ENCODE measurements around the gene A4GALT. TPM values are rescaled to one million over a fixed set of nuclear protein-coding genes. Genes with fewer than 3 reads are reported as not detected.

The A4GALT gene
- total RNA-seq, 2 experiments from 2014 or later, result 56.0 to 61.5 TPM

DNA sequence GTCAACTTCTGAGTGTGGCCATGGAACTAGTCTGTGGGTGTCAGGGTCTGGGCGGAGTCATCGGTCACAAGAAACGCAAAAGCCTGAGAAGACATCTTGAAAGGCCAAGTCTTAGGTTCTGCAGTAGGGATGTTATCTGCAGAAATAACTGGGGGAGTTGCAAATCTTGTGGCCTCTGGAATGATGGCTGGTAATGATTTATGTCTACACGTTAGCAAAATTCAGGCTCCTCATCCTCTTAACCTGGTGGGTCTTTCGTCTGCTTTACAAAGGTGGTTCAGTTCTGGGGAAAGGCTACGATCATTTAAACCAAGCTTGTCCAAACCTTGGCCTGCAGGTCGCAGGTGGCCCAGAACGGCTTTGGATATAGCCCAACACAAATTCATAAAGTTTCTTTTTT, 64.1 kb downstream of the A4GALT start:
- Histone ChIP-seq H4K20me1 (ENCODE audit: insufficient read depth, low read length) (no peaks in the 10 kb centered on the region), H3K4me2 (ENCODE audit: low read length) (peak overlapping the region; percentile 58), H3K4me1 (ENCODE audit: insufficient read depth, low read length, poor library complexity, severe bottlenecking) (peaks cover 43% of the 10 kb centered on the region), H3K4me3 (ENCODE audit: low read depth, low read length, poor library complexity, severe bottlenecking) (no peak overlapping the region), H3K27ac (ENCODE audit: low read depth, low read length, poor library complexity, severe bottlenecking) (no peak overlapping the region), H3K79me2 (ENCODE audit: insufficient read depth, low read depth, low read length) (no peaks in the 10 kb centered on the region), H3K9me2 (ENCODE audit: insufficient read depth, low read length) (no peaks in the 10 kb centered on the region), H2AFZ (ENCODE audit: low read length) (no peak overlapping the region), H3K36me3 (ENCODE audit: insufficient read depth, low read length) (no peaks in the 10 kb centered on the region), H3K9me3 (ENCODE audit: low read length) (no peaks in the 10 kb centered on the region)
- CTCF ChIA-PET (ENCODE audit: unreplicated experiment), result no interaction called here
- DNase-seq (ENCODE audit: low spot score), result no peak
- BruUV-seq (replicated peaks), result no TSS peak
- POLR2A ChIA-PET, result interaction anchor here (0.9 kb wide), 1 partner anchor 10 kb away, joined by 4 read pairs; no protein-coding TSS in a partner anchor
- intact Hi-C loops (cut with micrococcal nuclease; ENCODE audit: unreplicated experiment), result no loop called here
- no peak for TF ChIP-seq EZH2phosphoT487 (IDR thresholded peaks at IDR 0.05; ENCODE audit: borderline replicate concordance, low read depth, low read length)
- TF ChIP-seq, protein P1, sequence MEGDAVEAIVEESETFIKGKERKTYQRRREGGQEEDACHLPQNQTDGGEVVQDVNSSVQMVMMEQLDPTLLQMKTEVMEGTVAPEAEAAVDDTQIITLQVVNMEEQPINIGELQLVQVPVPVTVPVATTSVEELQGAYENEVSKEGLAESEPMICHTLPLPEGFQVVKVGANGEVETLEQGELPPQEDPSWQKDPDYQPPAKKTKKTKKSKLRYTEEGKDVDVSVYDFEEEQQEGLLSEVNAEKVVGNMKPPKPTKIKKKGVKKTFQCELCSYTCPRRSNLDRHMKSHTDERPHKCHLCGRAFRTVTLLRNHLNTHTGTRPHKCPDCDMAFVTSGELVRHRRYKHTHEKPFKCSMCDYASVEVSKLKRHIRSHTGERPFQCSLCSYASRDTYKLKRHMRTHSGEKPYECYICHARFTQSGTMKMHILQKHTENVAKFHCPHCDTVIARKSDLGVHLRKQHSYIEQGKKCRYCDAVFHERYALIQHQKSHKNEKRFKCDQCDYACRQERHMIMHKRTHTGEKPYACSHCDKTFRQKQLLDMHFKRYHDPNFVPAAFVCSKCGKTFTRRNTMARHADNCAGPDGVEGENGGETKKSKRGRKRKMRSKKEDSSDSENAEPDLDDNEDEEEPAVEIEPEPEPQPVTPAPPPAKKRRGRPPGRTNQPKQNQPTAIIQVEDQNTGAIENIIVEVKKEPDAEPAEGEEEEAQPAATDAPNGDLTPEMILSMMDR (conservative IDR thresholded peaks at IDR 0.05; ENCODE audit: low read length), result no peak

GRCh38 chr22:42655693-42656092, 65.0 kb downstream of the A4GALT start:
- CTCF ChIA-PET (ENCODE audit: unreplicated experiment), result interaction anchor here (0.7 to 1.8 kb wide), 3 partner anchors 8 to 140 kb away, joined by 3 to 4 read pairs (median 3); no protein-coding TSS in a partner anchor
- TF ChIP-seq EZH2phosphoT487 (IDR thresholded peaks at IDR 0.05; ENCODE audit: borderline replicate concordance, low read depth, low read length), result no peak
- H3K9me3 ChIP-seq (ENCODE audit: low read length), result no peaks in the 10 kb centered on the region
- H3K4me2 ChIP-seq (ENCODE audit: low read length), result peak overlapping the region; percentile 58
- no peaks in the 10 kb centered on the region for H3K79me2 ChIP-seq (ENCODE audit: insufficient read depth, low read depth, low read length)
- H3K4me1 ChIP-seq (ENCODE audit: insufficient read depth, low read length, poor library complexity, severe bottlenecking), result peaks cover 43% of the 10 kb centered on the region
- peak; percentile 95 for DNase-seq (ENCODE audit: low spot score)
- POLR2A ChIA-PET, result interaction anchor here (0.5 to 2.9 kb wide), 10 partner anchors 9 to 292 kb away, joined by 3 to 12 read pairs (median 4); partner anchors contain the start of genes A4GALT and POLDIP3
- H2AFZ ChIP-seq (ENCODE audit: low read length), result peak overlapping the region; percentile 3; the same call in 1 of the 2 replicates
- intact Hi-C loops (cut with micrococcal nuclease; ENCODE audit: unreplicated experiment), result no loop called here
- BruUV-seq (replicated peaks), result no TSS peak
- H3K4me3 ChIP-seq (ENCODE audit: low read depth, low read length, poor library complexity, severe bottlenecking), result peak overlapping the region; percentile 27
- no peaks in the 10 kb centered on the region for H3K36me3 ChIP-seq (ENCODE audit: insufficient read depth, low read length)
- no peaks in the 10 kb centered on the region for H4K20me1 ChIP-seq (ENCODE audit: insufficient read depth, low read length)
- H3K27ac ChIP-seq (ENCODE audit: low read depth, low read length, poor library complexity, severe bottlenecking), result peak overlapping the region; percentile 75
- H3K9me2 ChIP-seq (ENCODE audit: insufficient read depth, low read length), result no peaks in the 10 kb centered on the region

GRCh38 chr22:42654436-42655073, 66.1 kb downstream of the A4GALT start:
- DNase-seq (ENCODE audit: low spot score), result no peak
- BruUV-seq (replicated peaks), result no TSS peak
- H3K27ac ChIP-seq (ENCODE audit: low read depth, low read length, poor library complexity, severe bottlenecking), result peak overlapping the region; percentile 75
- H3K9me2 ChIP-seq (ENCODE audit: insufficient read depth, low read length), result no peaks in the 10 kb centered on the region
- H3K36me3 ChIP-seq (ENCODE audit: insufficient read depth, low read length), result no peaks in the 10 kb centered on the region
- ChIA-PET CTCF (ENCODE audit: unreplicated experiment) (interaction anchor here (0.7 to 1.8 kb wide), 2 partner anchors 10 to 141 kb away, joined by 3 to 4 read pairs; no protein-coding TSS in a partner anchor), POLR2A (interaction anchor here (0.6 to 2.9 kb wide), 6 partner anchors 17 to 293 kb away, joined by 3 to 12 read pairs (median 4); partner anchors contain the start of gene POLDIP3)
- H4K20me1 ChIP-seq (ENCODE audit: insufficient read depth, low read length), result no peaks in the 10 kb centered on the region
- H3K79me2 ChIP-seq (ENCODE audit: insufficient read depth, low read depth, low read length), result no peaks in the 10 kb centered on the region
- no peak for TF ChIP-seq EZH2phosphoT487 (IDR thresholded peaks at IDR 0.05; ENCODE audit: borderline replicate concordance, low read depth, low read length)
- no peaks in the 10 kb centered on the region for H3K9me3 ChIP-seq (ENCODE audit: low read length)
- H2AFZ ChIP-seq (ENCODE audit: low read length), result no peak overlapping the region
- H3K4me3 ChIP-seq (ENCODE audit: low read depth, low read length, poor library complexity, severe bottlenecking), result no peak overlapping the region
- peak overlapping the region; percentile 58; the same call in 1 of the 2 replicates for H3K4me2 ChIP-seq (ENCODE audit: low read length)
- intact Hi-C loops (cut with micrococcal nuclease; ENCODE audit: unreplicated experiment), result no loop called here
- H3K4me1 ChIP-seq (ENCODE audit: insufficient read depth, low read length, poor library complexity, severe bottlenecking), result peaks cover 46% of the 10 kb centered on the region

All from OCI-LY7 (cell line).